ENCODE measurements around the gene OLR1.

Gene OLR1

GRCh38 chr12:10126413-10126812 is 45.5 kb downstream of the OLR1 start:
- no peak overlapping the region for H3K4me3 ChIP-seq
- in situ Hi-C loops (cut with MboI; ENCODE audit: low sequenced_read_pairs), result no loop called here
- H3K27me3 ChIP-seq (ENCODE audit: low read depth), result no peaks in the 10 kb centered on the region
- no peak for DNase-seq (ENCODE audit: low spot score in 2 of 2)
- no peaks in the 10 kb centered on the region for H3K9me3 ChIP-seq
- peaks cover 9% of the 10 kb centered on the region for H3K4me1 ChIP-seq
- H3K36me3 ChIP-seq (replicated peaks), result no peaks in the 10 kb centered on the region

GRCh38 chr12:10122689-10123088 is 49.2 kb downstream of the OLR1 start:
- no peaks in the 10 kb centered on the region for H3K4me1 ChIP-seq
- H3K27me3 ChIP-seq (ENCODE audit: low read depth), result no peaks in the 10 kb centered on the region
- in situ Hi-C loops (cut with MboI; ENCODE audit: low sequenced_read_pairs), result no loop called here
- DNase-seq (ENCODE audit: low spot score in 2 of 2), result no peak
- no peak overlapping the region for H3K4me3 ChIP-seq
- H3K36me3 ChIP-seq (replicated peaks), result no peaks in the 10 kb centered on the region
- H3K9me3 ChIP-seq, result no peaks in the 10 kb centered on the region

GRCh38 chr12:10121278-10121677 is 50.7 kb downstream of the OLR1 start:
- H3K36me3 ChIP-seq (replicated peaks), result no peaks in the 10 kb centered on the region
- no peak for DNase-seq (ENCODE audit: low spot score in 2 of 2)
- H3K9me3 ChIP-seq, result no peaks in the 10 kb centered on the region
- no peaks in the 10 kb centered on the region for H3K4me1 ChIP-seq
- H3K4me3 ChIP-seq, result no peak overlapping the region
- no peaks in the 10 kb centered on the region for H3K27me3 ChIP-seq (ENCODE audit: low read depth)
- in situ Hi-C loops (cut with MboI; ENCODE audit: low sequenced_read_pairs), result no loop called here

GRCh38 chr12:10119066-10119465 is 52.9 kb downstream of the OLR1 start:
- in situ Hi-C loops (cut with MboI; ENCODE audit: low sequenced_read_pairs), result no loop called here
- no peaks in the 10 kb centered on the region for H3K4me1 ChIP-seq
- H3K27me3 ChIP-seq (ENCODE audit: low read depth), result no peaks in the 10 kb centered on the region
- no peaks in the 10 kb centered on the region for H3K9me3 ChIP-seq
- H3K36me3 ChIP-seq (replicated peaks), result no peaks in the 10 kb centered on the region
- no peak for DNase-seq (ENCODE audit: low spot score in 2 of 2)
- H3K4me3 ChIP-seq, result no peak overlapping the region

- no peaks in the 10 kb centered on the region for H3K36me3 ChIP-seq (replicated peaks)
- in situ Hi-C loops (cut with MboI; ENCODE audit: low sequenced_read_pairs), result no loop called here
Observed at GRCh38 chr12:10115890-10116289, 56.0 kb downstream of the OLR1 start.

GRCh38 chr12:10115311-10115710 is 56.6 kb downstream of the OLR1 start:
- Histone ChIP-seq H3K4me1 (no peaks in the 10 kb centered on the region), H3K9me3 (no peaks in the 10 kb centered on the region), H3K36me3 (replicated peaks) (no peaks in the 10 kb centered on the region), H3K27me3 (ENCODE audit: low read depth) (no peaks in the 10 kb centered on the region), H3K4me3 (no peak overlapping the region)
- no peak for DNase-seq (ENCODE audit: low spot score in 2 of 2)
- in situ Hi-C loops (cut with MboI; ENCODE audit: low sequenced_read_pairs), result no loop called here

More at GRCh38 chr12:10115890-10116289, 56.0 kb downstream of the OLR1 start:
- no peak overlapping the region for H3K4me3 ChIP-seq
- no peak for DNase-seq (ENCODE audit: low spot score in 2 of 2)
- H3K27me3 ChIP-seq (ENCODE audit: low read depth), result no peaks in the 10 kb centered on the region
- no peaks in the 10 kb centered on the region for H3K4me1 ChIP-seq
- H3K9me3 ChIP-seq, result no peaks in the 10 kb centered on the region

- no peak for DNase-seq (ENCODE audit: low spot score in 2 of 2)
- no peaks in the 10 kb centered on the region for H3K36me3 ChIP-seq (replicated peaks)
- in situ Hi-C loops (cut with MboI; ENCODE audit: low sequenced_read_pairs), result no loop called here
- no peak overlapping the region for H3K4me3 ChIP-seq
- H3K27me3 ChIP-seq (ENCODE audit: low read depth), result no peaks in the 10 kb centered on the region
- no peaks in the 10 kb centered on the region for H3K4me1 ChIP-seq
- no peaks in the 10 kb centered on the region for H3K9me3 ChIP-seq
Observed at GRCh38 chr12:10113920-10114319, 58.0 kb downstream of the OLR1 start.

GRCh38 chr12:10113075-10113474 is 58.9 kb downstream of the OLR1 start:
- Histone ChIP-seq H3K4me3 (no peak overlapping the region), H3K9me3 (no peaks in the 10 kb centered on the region), H3K36me3 (replicated peaks) (no peaks in the 10 kb centered on the region), H3K4me1 (no peaks in the 10 kb centered on the region), H3K27me3 (ENCODE audit: low read depth) (no peaks in the 10 kb centered on the region)
- in situ Hi-C loops (cut with MboI; ENCODE audit: low sequenced_read_pairs), result no loop called here
- no peak for DNase-seq (ENCODE audit: low spot score in 2 of 2)

GRCh38 chr12:10111451-10111850 is 60.5 kb downstream of the OLR1 start:
- H3K36me3 ChIP-seq (replicated peaks), result no peaks in the 10 kb centered on the region
- no peak for DNase-seq (ENCODE audit: low spot score in 2 of 2)
- no peaks in the 10 kb centered on the region for H3K27me3 ChIP-seq (ENCODE audit: low read depth)
- no peaks in the 10 kb centered on the region for H3K9me3 ChIP-seq
- in situ Hi-C loops (cut with MboI; ENCODE audit: low sequenced_read_pairs), result no loop called here
- H3K4me3 ChIP-seq, result no peak overlapping the region
- no peaks in the 10 kb centered on the region for H3K4me1 ChIP-seq

GRCh38 chr12:10110256-10110844 is 61.6 kb downstream of the OLR1 start:
- Histone ChIP-seq H3K4me3 (no peak overlapping the region), H3K27me3 (ENCODE audit: low read depth) (no peaks in the 10 kb centered on the region), H3K4me1 (no peaks in the 10 kb centered on the region), H3K9me3 (no peaks in the 10 kb centered on the region), H3K36me3 (replicated peaks) (no peaks in the 10 kb centered on the region)
- no peak for DNase-seq (ENCODE audit: low spot score in 2 of 2)
- in situ Hi-C loops (cut with MboI; ENCODE audit: low sequenced_read_pairs), result no loop called here

Measured in HAP-1 (cell line).